Endothelial cell of umbilical vein (primary cell): ENCODE results near the gene USP7. TPM values are rescaled to one million over a fixed set of nuclear protein-coding genes. Genes with fewer than 3 reads are reported as not detected.

Source experiments
- BruUV-seq: library from RNA; stranded (reverse); fragments of 400-500 nt; replicated peaks from 2 replicates; lab custom pipeline; 2021; lab: Mats Ljungman, UMichigan
- CTCF ChIA-PET: fragments of 300-600, 350-600 bp; sonication (Branson Sonifier 250); formaldehyde crosslinking; loops from one replicate; lab custom pipeline; 2021; ENCODE audit warnings: antibody characterized with exemption, inconsistent platforms; lab: Charles Lee
- POLR2A ChIA-PET: fragments of 300-600, 350-600 bp; sonication (Branson Sonifier 250); formaldehyde crosslinking; loops from one replicate; lab custom pipeline; 2021; ENCODE audit warnings: antibody characterized with exemption, inconsistent platforms; lab: Charles Lee
- DNase-seq: peaks from one replicate; pipeline ENCODE4 v3.0.0-alpha.2; 2011; ENCODE audit warnings: low read depth, low spot score
- FAIRE-seq: peaks from 2 replicates; lab custom pipeline; 2011; peaks lifted over from hg19 to GRCh38; lab: Jason Lieb, UNC
- H2AFZ ChIP-seq: 2 replicates; pipeline ENCODE4 v1.6.0; 2012; ENCODE audit warnings: low read depth, low read length, control low read depth, inconsistent platforms
- H3K27ac ChIP-seq: 2 replicates; pipeline ENCODE4 v1.5.1; 2011; ENCODE audit warnings: low read depth, mild to moderate bottlenecking, control low read depth, low read length, moderate library complexity; ENCODE audit not compliant: insufficient read depth
- H3K27me3 ChIP-seq, 2 experiments: 2 replicates each; pipeline versions ENCODE4 v1.6.0 to v1.6.1; 2011; ENCODE audit warnings: low read length in 2 of 2, mixed read lengths in 1 of 2; ENCODE audit not compliant: control insufficient read depth in 2 of 2, insufficient read depth in 2 of 2
- H3K36me3 ChIP-seq, 2 experiments: 2 replicates in 1 of 2; 3 replicates in 1 of 2; pipeline ENCODE4 v1.5.1; 2011; ENCODE audit warnings: low read length in 2 of 2, mild to moderate bottlenecking in 1 of 2, moderate library complexity in 1 of 2; ENCODE audit not compliant: control insufficient read depth in 2 of 2, insufficient read depth in 2 of 2; ENCODE audit errors: extremely low read depth in 1 of 2
- H3K4me1 ChIP-seq: 3 replicates; pipeline ENCODE4 v1.5.1; 2011; ENCODE audit warnings: mild to moderate bottlenecking, low read length; ENCODE audit not compliant: control insufficient read depth, insufficient read depth; ENCODE audit errors: extremely low read depth
- H3K4me2 ChIP-seq: 2 replicates; pipeline ENCODE4 v1.6.1; 2011; ENCODE audit warnings: low read length, control low read depth, mixed read lengths; ENCODE audit not compliant: insufficient read depth
- H3K4me3 ChIP-seq, 3 experiments: fragments of 200-600 bp in 1 of 3; sonication (generic), shearing (Covaris generic) in 1 of 3; replicated peaks in 1 of 3; 2 replicates each; pipeline ENCODE4 v1.5.1; 2011 to 2016; ENCODE audit warnings: control low read depth in 3 of 3, low read length in 3 of 3, mild to moderate bottlenecking in 2 of 3, inconsistent platforms in 1 of 3, low read depth in 1 of 3, moderate library complexity in 1 of 3; ENCODE audit not compliant: insufficient read depth in 1 of 3
- H3K79me2 ChIP-seq: 2 replicates; pipeline ENCODE4 v1.6.0; 2012; ENCODE audit warnings: low read length, inconsistent platforms; ENCODE audit not compliant: control insufficient read depth, insufficient read depth
- H3K9ac ChIP-seq: replicated peaks from 2 replicates; pipeline ENCODE3; 2011; ENCODE audit warnings: low read length, control low read depth; ENCODE audit not compliant: insufficient read depth; ENCODE audit errors: extremely low read depth
- H3K9me1 ChIP-seq: replicated peaks from 3 replicates; pipeline ENCODE4 v1.6.0; 2011; ENCODE audit warnings: mild to moderate bottlenecking, low read length; ENCODE audit not compliant: control insufficient read depth, insufficient read depth; ENCODE audit errors: extremely low read depth
- H3K9me3 ChIP-seq: replicated peaks from 2 replicates; pipeline ENCODE4 v1.5.1; 2012; ENCODE audit warnings: low read length, inconsistent platforms; ENCODE audit not compliant: control insufficient read depth, insufficient read depth
- H4K20me1 ChIP-seq: replicated peaks from 2 replicates; pipeline ENCODE3; 2011; ENCODE audit warnings: mild to moderate bottlenecking, low read length; ENCODE audit not compliant: control insufficient read depth, insufficient read depth; ENCODE audit errors: extremely low read depth
- CTCF ChIP-seq, 2 donors: IDR thresholded peaks; 1 replicate in 1 of 2; 2 replicates in 1 of 2; pipeline ENCODE4 v1.5.1; 2011; ENCODE audit warnings: low read length in 2 of 2, mild to moderate bottlenecking in 2 of 2, moderate library complexity in 2 of 2, control low read depth in 1 of 2, inconsistent platforms in 1 of 2, low read depth in 1 of 2; ENCODE audit not compliant: insufficient read depth in 1 of 2; ENCODE audit errors: extremely low read depth in 1 of 2
- EZH2 ChIP-seq: IDR thresholded peaks from 2 replicates; pipeline ENCODE4 v1.6.1; 2012; ENCODE audit warnings: borderline replicate concordance, low read depth, mild to moderate bottlenecking, moderate library complexity, low read length, inconsistent platforms; ENCODE audit not compliant: severe bottlenecking
- FOS ChIP-seq: IDR thresholded peaks from 2 replicates; pipeline ENCODE4 v1.6.1; 2011; ENCODE audit warnings: mild to moderate bottlenecking, low read length, moderate library complexity, borderline replicate concordance; ENCODE audit not compliant: insufficient read depth
- GATA2 ChIP-seq: IDR thresholded peaks from 2 replicates; pipeline ENCODE4 v1.7.0; 2011; ENCODE audit warnings: low read depth, mild to moderate bottlenecking, moderate library complexity, mixed read lengths, low read length; ENCODE audit not compliant: insufficient read length, insufficient read depth
- JUN ChIP-seq: IDR thresholded peaks from 2 replicates; pipeline ENCODE4 v1.6.1; 2011; ENCODE audit warnings: borderline replicate concordance, low read depth; ENCODE audit not compliant: insufficient read length, insufficient read depth
- MYC ChIP-seq: IDR thresholded peaks from one replicate; pipeline ENCODE4 v1.6.1; 2011; ENCODE audit warnings: mild to moderate bottlenecking, low read depth, low read length
- POLR2A ChIP-seq: IDR thresholded peaks from 2 replicates; pipeline ENCODE4 v1.6.1; 2012; ENCODE audit warnings: low read depth, mild to moderate bottlenecking, control low read depth, low read length
- POLR2AphosphoS5 ChIP-seq: IDR thresholded peaks from 2 replicates; pipeline ENCODE4 v1.6.1; 2012; ENCODE audit warnings: low read depth, mild to moderate bottlenecking, control low read depth, low read length, moderate library complexity; ENCODE audit not compliant: insufficient read depth
- dilution Hi-C: fragments of 300-500 bp; cut with MboI; formaldehyde crosslinking; loops from one replicate; pipeline ENCODE4 v1.15.0; 2019; ENCODE audit warnings: low sequenced_read_pairs; ENCODE audit not compliant: extremely low pct_ligation_motif_present
- intact Hi-C: fragments of 100-400 bp; cut with micrococcal nuclease; formaldehyde crosslinking; loops from one replicate; pipeline ENCODE4 v1.10.0; 2022
- polyA plus RNA-seq, 4 experiments: library from polyadenylated mRNA; depleted of rRNA in 3 of 4; stranded (reverse) in 3 of 4; unstranded in 1 of 4; fragments of >200 nt; gene quantifications; 2 replicates each; pipeline versions ENCODE4 v1.2.1 to v1.2.3, GENCODE V29; 2011 to 2012; ENCODE audit warnings: missing spikeins in 1 of 4
- total RNA-seq: library from RNA; stranded (reverse); gene quantifications from 2 replicates; pipeline ENCODE4 v1.2.3, GENCODE V29; 2021
- TF ChIP-seq, protein P1 (sequence below): IDR thresholded peaks from 2 replicates; pipeline ENCODE4 v1.6.1; 2011; ENCODE audit not compliant: insufficient read depth, insufficient read length

The USP7 gene
- total and polyA plus RNA-seq, 2 donors (not counting 3 experiments of a cell fraction or from before 2014, with no cell fraction given), result 17.7 to 130 TPM

DNA sequence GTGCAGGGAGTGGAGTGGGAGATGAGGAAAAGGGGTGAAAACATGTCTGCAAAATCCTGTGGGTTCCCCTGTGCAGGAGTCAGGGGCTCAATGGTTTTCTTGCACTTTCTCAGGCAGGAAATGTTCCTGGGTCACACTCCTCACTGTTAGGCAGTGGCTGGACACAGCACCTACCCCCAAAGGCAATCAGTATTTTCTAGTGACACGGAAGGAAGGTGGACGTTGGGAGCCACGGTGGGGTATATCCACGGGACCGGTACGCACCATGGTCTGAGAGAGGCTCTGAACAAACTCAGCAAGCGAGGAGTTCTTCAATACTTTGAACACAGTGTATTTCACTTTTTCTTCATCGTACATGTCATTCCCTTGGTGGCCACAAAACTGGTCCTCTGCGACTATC lies 60.7 kb downstream of the USP7 start:
- no peak for FAIRE-seq
- Histone ChIP-seq H3K9me3 (no peaks in the 10 kb centered on the region), H3K36me3 (peaks cover 45 to 57% of the 10 kb centered on the region in 2 experiments), H3K4me2 (no peak overlapping the region), H3K9ac (no peak overlapping the region), H2AFZ (no peak overlapping the region), H3K27ac (no peak overlapping the region), H3K27me3 (no peaks in the 10 kb centered on the region), H4K20me1 (no peaks in the 10 kb centered on the region), H3K4me1 (no peaks in the 10 kb centered on the region), H3K9me1 (no peaks in the 10 kb centered on the region), H3K4me3 (no peak overlapping the region), H3K79me2 (peaks cover 3% of the 10 kb centered on the region)
- ChIA-PET POLR2A (no interaction called here), CTCF (no interaction called here)
- dilution Hi-C loops (no loop called here), intact Hi-C loops (no loop called here)
- DNase-seq, result no peak
- no TSS peak for BruUV-seq
- no peak for TF ChIP-seq JUN
- no peak for TF ChIP-seq GATA2
- no peak for TF ChIP-seq EZH2
- no peak for TF ChIP-seq MYC
- TF ChIP-seq, protein P1, sequence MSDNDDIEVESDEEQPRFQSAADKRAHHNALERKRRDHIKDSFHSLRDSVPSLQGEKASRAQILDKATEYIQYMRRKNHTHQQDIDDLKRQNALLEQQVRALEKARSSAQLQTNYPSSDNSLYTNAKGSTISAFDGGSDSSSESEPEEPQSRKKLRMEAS, result no peak
- no peak for TF ChIP-seq FOS
- TF ChIP-seq CTCF (IDR thresholded peaks at IDR 0.05; ENCODE audit: extremely low read depth in 1 of 2, insufficient read depth in 1 of 2, low read depth in 1 of 2, low read length in 2 of 2), result no peak
- no peak for TF ChIP-seq POLR2AphosphoS5
- no peak for TF ChIP-seq POLR2A
